Measurements from ENCODE around the gene LY6G6D.
A peak's percentile ranks its signal among the peaks of the same experiment; 100 is the strongest.

LY6G6D gene

GRCh38 chr6:31700740-31701401 lies 14.3 kb upstream of the LY6G6D start:
- no peak overlapping the region for H3K27ac ChIP-seq (ENCODE audit: low read depth, low read length)
- no CpG with 5 or more reads among the region's 5 CpGs for WGBS (ENCODE audit: extremely low coverage, insufficient coverage, low lambda C conversion rate)
- no peak overlapping the region for H2BK120ac ChIP-seq (ENCODE audit: low read depth, low read length)
- peaks cover 17% of the 10 kb centered on the region for H3K79me1 ChIP-seq (ENCODE audit: low read length)
- H2BK15ac ChIP-seq (replicated peaks; ENCODE audit: low read depth), result no peak overlapping the region
- peak overlapping the region; percentile 19 for H3K9ac ChIP-seq (ENCODE audit: low read length)
- H2AK5ac ChIP-seq (ENCODE audit: low read length), result no peak overlapping the region
- H3K4me3 ChIP-seq (ENCODE audit: low read length), result no peak overlapping the region
- no peak overlapping the region for H2BK5ac ChIP-seq (ENCODE audit: low read length)
- peaks cover 6% of the 10 kb centered on the region for H3K36me3 ChIP-seq (ENCODE audit: control insufficient read depth, insufficient read depth, low read length)
- no peak overlapping the region for H3K18ac ChIP-seq (ENCODE audit: low read length)
- no peak overlapping the region for H3K4me2 ChIP-seq (ENCODE audit: low read length)
- DNase-seq, result no peak
- no peak overlapping the region for H3K4ac ChIP-seq (ENCODE audit: low read depth, low read length)
- H3K79me2 ChIP-seq (ENCODE audit: control insufficient read depth, insufficient read depth, low read length), result peaks cover 17% of the 10 kb centered on the region
- no peak overlapping the region for H4K5ac ChIP-seq (ENCODE audit: low read length)
- H3K4me1 ChIP-seq (ENCODE audit: control insufficient read depth, low read depth, low read length), result peaks cover 7% of the 10 kb centered on the region
- H3K27me3 ChIP-seq (ENCODE audit: insufficient read depth, low read length, poor library complexity), result no peaks in the 10 kb centered on the region
- no peak overlapping the region for H3K23ac ChIP-seq (ENCODE audit: low read length)
- H4K8ac ChIP-seq (ENCODE audit: low read depth, low read length), result no peak overlapping the region
- peak overlapping the region; percentile 65 for H3K56ac ChIP-seq (ENCODE audit: low read length)

GRCh38 chr6:31701666-31702404 lies 13.3 kb upstream of the LY6G6D start:
- Histone ChIP-seq H2BK120ac (ENCODE audit: low read depth, low read length) (no peak overlapping the region), H3K4ac (ENCODE audit: low read depth, low read length) (no peak overlapping the region), H3K9ac (ENCODE audit: low read length) (peak overlapping the region; percentile 95), H3K27me3 (ENCODE audit: insufficient read depth, low read length, poor library complexity) (no peaks in the 10 kb centered on the region), H3K36me3 (ENCODE audit: control insufficient read depth, insufficient read depth, low read length) (peaks cover 3% of the 10 kb centered on the region), H2AK5ac (ENCODE audit: low read length) (peak overlapping the region; percentile 95), H3K79me2 (ENCODE audit: control insufficient read depth, insufficient read depth, low read length) (peaks cover 17% of the 10 kb centered on the region), H3K79me1 (ENCODE audit: low read length) (peaks cover 17% of the 10 kb centered on the region), H3K4me2 (ENCODE audit: low read length) (peak overlapping the region; percentile 99), H3K4me3 (ENCODE audit: low read length) (peak overlapping the region; percentile 99), H3K4me1 (ENCODE audit: control insufficient read depth, low read depth, low read length) (peaks cover 7% of the 10 kb centered on the region), H3K56ac (ENCODE audit: low read length) (peak overlapping the region; percentile 95), H4K8ac (ENCODE audit: low read depth, low read length) (no peak overlapping the region), H3K27ac (ENCODE audit: low read depth, low read length) (peak overlapping the region; percentile 55), H4K5ac (ENCODE audit: low read length) (no peak overlapping the region), H2BK15ac (replicated peaks; ENCODE audit: low read depth) (no peak overlapping the region), H2BK5ac (ENCODE audit: low read length) (peak overlapping the region; percentile 86), H3K18ac (ENCODE audit: low read length) (peak overlapping the region; percentile 8), H3K23ac (ENCODE audit: low read length) (peak overlapping the region; percentile 81)
- DNase-seq, result no peak
- no CpG with 5 or more reads among the region's 7 CpGs for WGBS (ENCODE audit: extremely low coverage, insufficient coverage, low lambda C conversion rate)

- Histone ChIP-seq H3K56ac (ENCODE audit: low read length) (peak overlapping the region; percentile 95), H2BK5ac (ENCODE audit: low read length) (peak overlapping the region; percentile 86), H4K5ac (ENCODE audit: low read length) (no peak overlapping the region), H3K23ac (ENCODE audit: low read length) (peak overlapping the region; percentile 81), H4K8ac (ENCODE audit: low read depth, low read length) (no peak overlapping the region), H3K79me1 (ENCODE audit: low read length) (peaks cover 17% of the 10 kb centered on the region), H3K79me2 (ENCODE audit: control insufficient read depth, insufficient read depth, low read length) (peaks cover 17% of the 10 kb centered on the region), H3K27ac (ENCODE audit: low read depth, low read length) (peak overlapping the region; percentile 95), H3K9ac (ENCODE audit: low read length) (peak overlapping the region; percentile 95), H3K18ac (ENCODE audit: low read length) (peak overlapping the region; percentile 97), H2BK120ac (ENCODE audit: low read depth, low read length) (no peak overlapping the region), H3K4ac (ENCODE audit: low read depth, low read length) (peak overlapping the region; percentile 92), H3K36me3 (ENCODE audit: control insufficient read depth, insufficient read depth, low read length) (peaks cover 3% of the 10 kb centered on the region), H3K4me1 (ENCODE audit: control insufficient read depth, low read depth, low read length) (peaks cover 7% of the 10 kb centered on the region), H2BK15ac (replicated peaks; ENCODE audit: low read depth) (no peak overlapping the region), H3K27me3 (ENCODE audit: insufficient read depth, low read length, poor library complexity) (no peaks in the 10 kb centered on the region), H3K4me2 (ENCODE audit: low read length) (peak overlapping the region; percentile 99), H2AK5ac (ENCODE audit: low read length) (peak overlapping the region; percentile 95), H3K4me3 (ENCODE audit: low read length) (peak overlapping the region; percentile 99)
- peak; percentile 76 for DNase-seq
- no CpG with 5 or more reads among the region's 10 CpGs for WGBS (ENCODE audit: extremely low coverage, insufficient coverage, low lambda C conversion rate)
Measured at GRCh38 chr6:31702405-31702818, 12.7 kb upstream of the LY6G6D start.

- Histone ChIP-seq H4K8ac (ENCODE audit: low read depth, low read length) (no peak within 1 kb of the TSS), H3K4ac (ENCODE audit: low read depth, low read length) (peak within 1 kb of the TSS; percentile 92), H3K9ac (ENCODE audit: low read length) (peak within 1 kb of the TSS; percentile 95), H3K4me2 (ENCODE audit: low read length) (peak within 1 kb of the TSS; percentile 99), H2AK5ac (ENCODE audit: low read length) (peak within 1 kb of the TSS; percentile 95), H3K4me3 (ENCODE audit: low read length) (peak within 1 kb of the TSS; percentile 99), H3K79me2 (ENCODE audit: control insufficient read depth, insufficient read depth, low read length) (peaks cover 14% of the 10 kb centered on the region), H2BK120ac (ENCODE audit: low read depth, low read length) (peak within 1 kb of the TSS; percentile 77), H2BK5ac (ENCODE audit: low read length) (peak within 1 kb of the TSS; percentile 86), H4K5ac (ENCODE audit: low read length) (no peak within 1 kb of the TSS), H3K27me3 (ENCODE audit: insufficient read depth, low read length, poor library complexity) (no peaks in the 10 kb centered on the region), H2BK15ac (replicated peaks; ENCODE audit: low read depth) (no peak within 1 kb of the TSS), H3K56ac (ENCODE audit: low read length) (peak within 1 kb of the TSS; percentile 95), H3K18ac (ENCODE audit: low read length) (peak within 1 kb of the TSS; percentile 97), H3K4me1 (ENCODE audit: control insufficient read depth, low read depth, low read length) (peaks cover 7% of the 10 kb centered on the region), H3K36me3 (ENCODE audit: control insufficient read depth, insufficient read depth, low read length) (no peaks in the 10 kb centered on the region), H3K23ac (ENCODE audit: low read length) (peak within 1 kb of the TSS; percentile 81), H3K27ac (ENCODE audit: low read depth, low read length) (peak within 1 kb of the TSS; percentile 95), H3K79me1 (ENCODE audit: low read length) (peaks cover 14% of the 10 kb centered on the region)
- WGBS (ENCODE audit: extremely low coverage, insufficient coverage, low lambda C conversion rate), result no CpG with 5 or more reads among the region's 54 CpGs
- DNase-seq, result peak; percentile 99
Measured at GRCh38 chr6:31702819-31703716, 12.1 kb upstream of the LY6G6D start, which contains the start of gene ABHD16A. TSS of gene ABHD16A (minus strand) at chr6:31703324. CDS start at chr6:31703281, 43 bp downstream.

GRCh38 chr6:31705931-31706330 lies 9.2 kb upstream of the LY6G6D start:
- H2BK120ac ChIP-seq (ENCODE audit: low read depth, low read length), result no peak overlapping the region
- no peak overlapping the region for H3K23ac ChIP-seq (ENCODE audit: low read length)
- H3K4ac ChIP-seq (ENCODE audit: low read depth, low read length), result no peak overlapping the region
- H3K18ac ChIP-seq (ENCODE audit: low read length), result no peak overlapping the region
- H3K79me1 ChIP-seq (ENCODE audit: low read length), result peaks cover 11% of the 10 kb centered on the region
- no peak overlapping the region for H4K8ac ChIP-seq (ENCODE audit: low read depth, low read length)
- H2BK15ac ChIP-seq (replicated peaks; ENCODE audit: low read depth), result no peak overlapping the region
- no peak overlapping the region for H2BK5ac ChIP-seq (ENCODE audit: low read length)
- no peak overlapping the region for H3K27ac ChIP-seq (ENCODE audit: low read depth, low read length)
- no peaks in the 10 kb centered on the region for H3K36me3 ChIP-seq (ENCODE audit: control insufficient read depth, insufficient read depth, low read length)
- DNase-seq, result no peak
- H3K4me1 ChIP-seq (ENCODE audit: control insufficient read depth, low read depth, low read length), result peaks cover 10% of the 10 kb centered on the region
- H4K5ac ChIP-seq (ENCODE audit: low read length), result no peak overlapping the region
- H3K9ac ChIP-seq (ENCODE audit: low read length), result no peak overlapping the region
- WGBS (ENCODE audit: extremely low coverage, insufficient coverage, low lambda C conversion rate), result no CpG with 5 or more reads among the region's 6 CpGs
- no peak overlapping the region for H3K4me2 ChIP-seq (ENCODE audit: low read length)
- no peak overlapping the region for H3K4me3 ChIP-seq (ENCODE audit: low read length)
- H3K56ac ChIP-seq (ENCODE audit: low read length), result no peak overlapping the region
- H3K79me2 ChIP-seq (ENCODE audit: control insufficient read depth, insufficient read depth, low read length), result peaks cover 12% of the 10 kb centered on the region
- H3K27me3 ChIP-seq (ENCODE audit: insufficient read depth, low read length, poor library complexity), result no peaks in the 10 kb centered on the region
- no peak overlapping the region for H2AK5ac ChIP-seq (ENCODE audit: low read length)

Measured in mesendoderm (in vitro differentiated cells).